T1000 (cell line): ENCODE measurements around the gene GRPEL2.
A peak's percentile ranks its signal among the peaks of the same experiment; 100 is the strongest.
"Not testable (repeated sequence)": the region's sequence is repeated elsewhere in the genome, so short reads cannot be mapped to it uniquely, and the experiment has no call there.

ENCODE experiments used
- DNase-seq: peaks from one replicate; lab custom pipeline; 2025; ENCODE audit warnings: mixed read lengths; lab: John Stamatoyannopoulos, UW

Gene GRPEL2

DNA sequence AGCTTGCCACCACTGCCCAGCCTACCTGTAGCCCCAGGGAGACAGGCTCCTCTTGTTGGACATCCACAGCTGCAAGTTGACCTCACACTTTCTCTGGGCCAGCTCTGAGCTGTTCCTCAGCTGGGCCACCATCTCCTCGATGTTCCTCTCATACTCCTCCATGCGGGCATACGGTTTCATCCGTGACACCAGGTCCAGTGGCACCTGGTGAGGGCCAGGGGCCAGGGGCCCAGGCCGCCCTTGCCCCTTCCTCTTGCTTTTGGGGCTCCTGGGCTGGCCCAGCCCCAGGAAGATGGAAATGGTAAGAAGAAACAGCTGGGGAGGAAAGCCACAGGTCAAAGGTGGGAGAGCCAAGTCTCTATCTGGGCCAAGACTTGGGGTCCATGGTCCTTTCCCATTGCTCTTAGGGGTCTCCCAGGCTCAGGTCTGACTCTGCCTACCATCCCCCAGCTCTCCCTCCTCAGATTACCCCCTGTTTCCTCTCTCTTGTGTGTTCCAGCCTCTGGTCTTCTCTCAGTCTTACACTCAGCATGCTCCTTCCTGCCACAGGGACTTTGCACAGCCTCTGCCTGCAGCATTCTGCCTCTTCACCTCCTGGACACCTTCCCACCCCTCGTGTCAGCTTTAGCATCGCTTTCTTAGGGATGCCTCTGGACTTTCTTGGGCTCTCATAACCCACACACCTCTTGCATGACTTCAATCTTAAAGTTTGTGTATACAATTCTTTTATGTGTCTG lies 31.6 kb downstream of the GRPEL2 start:
- no peak for DNase-seq

GRCh38 chr5:149378241-149378820 lies 33.0 kb downstream of the GRPEL2 start:
- no peak for DNase-seq

- DNase-seq, result no peak
These were observed 34.0 kb downstream of the GRPEL2 start, which contains the start of gene IL17B for GRCh38 chr5:149379177-149379761. IL17B (minus strand) TSS chr5:149379292; CDS start chr5:149379225, 67 bp downstream.

DNA sequence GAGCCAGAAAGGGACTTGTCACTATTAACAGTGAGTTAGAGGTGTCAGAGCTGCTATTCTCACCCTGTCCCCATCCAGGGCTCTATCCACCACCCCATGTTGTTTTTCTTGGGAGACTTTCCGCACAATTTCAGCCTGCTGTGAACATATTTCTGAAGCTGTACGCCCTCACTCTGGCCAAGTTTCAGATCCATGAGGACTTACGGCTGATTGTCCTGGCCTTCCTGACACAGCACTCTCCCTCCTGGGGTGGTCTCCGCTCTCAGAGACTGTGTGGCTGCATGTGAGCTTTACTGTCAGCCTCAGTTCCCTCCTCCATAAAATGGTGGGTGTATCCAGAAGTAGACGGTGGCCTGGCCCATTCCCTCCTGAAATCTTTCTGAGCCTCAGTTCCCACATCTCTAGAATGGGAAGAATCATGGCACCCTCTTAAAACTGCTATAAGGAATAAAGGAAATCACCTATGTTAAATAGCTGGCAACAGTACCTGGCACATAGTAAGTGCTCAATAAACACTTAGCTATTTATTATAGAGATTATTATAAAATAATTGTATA lies 34.6 kb downstream of the GRPEL2 start:
- DNase-seq, result no peak

DNA sequence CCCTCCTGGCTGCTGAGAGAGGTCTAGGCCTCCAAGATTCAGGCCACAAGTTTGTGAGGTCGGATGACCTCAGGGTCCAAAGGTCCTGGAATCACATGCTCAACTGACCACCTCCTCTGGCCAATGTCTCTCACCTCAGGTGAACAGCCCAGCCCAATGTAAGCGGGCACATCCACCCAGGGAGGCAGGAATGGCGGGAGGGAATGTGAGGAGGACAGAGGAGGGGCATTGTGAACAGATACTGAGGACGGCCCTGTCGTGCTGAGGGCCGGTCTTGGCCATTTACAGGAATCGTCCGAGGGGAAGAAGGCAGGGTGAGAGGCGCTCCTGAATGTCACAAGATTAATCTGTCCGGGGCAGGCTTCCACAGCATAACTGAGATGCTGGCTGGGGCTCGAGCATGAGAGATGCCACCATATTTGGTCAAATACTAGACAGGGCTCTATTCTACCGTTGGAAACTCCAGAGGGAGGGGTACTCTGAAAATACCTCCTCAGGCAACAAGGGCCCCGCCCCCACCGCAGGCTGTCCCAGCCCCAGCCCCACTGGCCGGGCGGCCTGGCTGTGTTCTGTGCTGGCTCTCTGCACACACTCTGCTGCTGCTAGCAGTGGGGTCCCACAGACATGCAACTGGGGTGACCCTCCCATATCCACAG lies 35.3 kb downstream of the GRPEL2 start:
- DNase-seq, result no peak

GRCh38 chr5:149381261-149381985 lies 36.1 kb downstream of the GRPEL2 start:
- no peak for DNase-seq

GRCh38 chr5:149381986-149382338 lies 36.7 kb downstream of the GRPEL2 start:
- DNase-seq, result peak; percentile 48

GRCh38 chr5:149382517-149383220 lies 37.4 kb downstream of the GRPEL2 start:
- no peak for DNase-seq

GRCh38 chr5:149383399-149383798 lies 38.1 kb downstream of the GRPEL2 start:
- no peak for DNase-seq

DNA sequence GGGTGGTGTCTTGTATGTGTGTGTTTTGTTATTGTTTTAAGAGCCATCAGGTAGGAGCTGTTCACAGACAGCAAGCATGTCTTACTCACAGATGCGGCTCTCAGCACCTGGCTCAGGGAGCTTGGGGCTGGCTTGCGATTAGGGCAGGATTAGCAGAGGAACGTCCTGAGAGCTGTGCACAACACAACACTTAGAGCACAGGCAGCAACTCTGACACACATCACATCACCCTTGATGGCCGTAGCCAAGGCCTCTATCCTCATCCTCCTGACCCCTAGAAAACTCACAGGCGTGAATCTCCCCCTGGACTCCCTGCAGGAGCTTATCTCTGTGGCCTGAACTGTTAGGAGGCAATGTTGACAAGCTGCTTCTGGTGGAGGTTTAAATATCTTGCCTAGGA lies 40.9 kb downstream of the GRPEL2 start:
- DNase-seq, result no peak

DNA sequence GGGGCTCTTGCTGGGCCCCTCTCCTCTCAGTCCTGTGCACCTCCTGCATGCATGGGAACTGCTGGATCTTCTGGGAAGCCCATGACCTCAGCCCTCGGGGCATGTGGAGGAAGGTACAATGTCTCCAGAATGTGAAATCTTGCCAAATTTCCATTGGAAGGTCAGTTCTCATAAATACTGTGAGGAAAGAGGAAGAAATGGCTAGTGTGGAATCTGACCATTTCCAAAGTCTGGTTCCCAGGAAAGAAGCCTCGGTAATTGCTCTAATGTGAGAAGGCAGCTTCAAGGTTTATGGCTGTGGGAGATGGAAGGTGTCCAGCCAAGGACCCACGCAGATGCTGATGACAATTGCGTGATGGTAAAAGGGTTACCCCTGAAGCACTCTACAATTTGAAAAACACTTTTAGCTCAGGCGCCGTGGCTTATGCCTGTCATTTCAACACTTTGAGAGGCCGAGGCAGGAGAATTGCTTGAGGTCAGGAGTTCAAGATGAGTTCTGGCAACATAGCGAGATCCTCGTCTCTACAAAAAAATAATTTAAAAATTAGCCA lies 41.9 kb downstream of the GRPEL2 start:
- no peak for DNase-seq

- no peak for DNase-seq
These were observed 42.7 kb downstream of the GRPEL2 start for GRCh38 chr5:149387982-149388381.

GRCh38 chr5:149388498-149389190 lies 43.3 kb downstream of the GRPEL2 start:
- no peak for DNase-seq

DNA sequence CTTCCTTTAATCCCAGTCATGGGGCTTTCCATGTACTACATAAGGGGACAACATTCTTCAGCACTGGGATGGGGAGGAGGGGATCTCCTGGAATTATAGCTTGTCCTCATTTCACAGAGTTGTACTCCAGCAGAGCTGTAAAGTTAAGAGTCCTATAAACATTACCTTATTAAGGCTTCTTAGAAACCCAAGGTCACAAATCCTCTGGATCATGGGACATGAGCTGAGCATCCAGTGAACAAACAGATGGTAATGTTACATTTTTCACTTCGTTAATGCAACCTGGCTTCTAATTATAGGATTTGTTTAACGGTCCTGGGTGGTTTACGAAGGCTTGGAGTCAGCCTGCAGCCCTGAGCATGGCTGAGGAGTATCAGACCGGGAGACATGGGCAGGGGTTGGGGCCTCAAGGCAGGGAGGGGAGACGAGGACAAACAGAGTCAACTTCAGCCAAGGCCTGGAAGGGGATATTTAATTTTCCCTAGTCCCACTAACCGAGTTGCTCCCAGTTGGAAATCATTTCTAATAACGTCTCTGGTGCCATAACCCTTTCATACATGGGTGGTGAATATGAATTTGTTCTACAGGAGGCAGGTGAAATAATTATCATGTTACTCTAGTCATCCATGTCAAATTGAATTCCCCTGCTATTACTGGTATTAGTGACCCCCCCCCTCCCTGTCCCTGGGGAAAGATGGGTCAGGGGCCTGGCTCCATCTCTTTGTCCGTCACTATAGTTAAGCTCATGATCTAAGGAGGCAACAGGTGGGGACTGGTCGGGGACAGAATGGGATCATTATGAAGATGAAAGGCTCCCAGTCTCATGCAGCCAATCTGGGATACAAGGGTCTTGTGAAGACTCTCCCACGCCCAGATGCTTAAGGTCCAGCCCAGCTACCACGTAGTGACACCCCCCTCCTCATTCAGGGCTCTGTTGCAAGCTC lies 44.5 kb downstream of the GRPEL2 start:
- no peak for DNase-seq

DNA sequence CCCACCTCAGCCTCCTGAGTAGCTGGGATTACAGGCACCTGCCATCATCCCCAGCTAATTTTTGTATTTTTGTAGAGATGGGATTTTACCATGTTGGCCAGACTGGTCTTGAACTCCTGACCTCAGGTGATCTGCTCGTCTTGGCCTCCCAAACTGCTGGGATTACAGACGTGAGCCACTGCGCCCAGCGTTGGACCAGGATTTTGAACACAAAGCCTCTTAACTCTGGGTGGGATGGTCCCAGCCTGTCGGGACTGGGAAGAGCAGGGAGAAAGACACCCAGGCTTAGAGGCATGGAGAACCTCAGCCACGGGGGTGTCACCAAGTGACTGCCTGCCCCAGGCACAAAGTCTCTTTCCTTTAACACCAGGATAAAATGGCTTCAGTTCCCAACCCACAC lies 45.8 kb downstream of the GRPEL2 start:
- DNase-seq, result not testable (repeated sequence)

GRCh38 chr5:149391524-149391923 lies 46.2 kb downstream of the GRPEL2 start:
- DNase-seq, result no peak

DNA sequence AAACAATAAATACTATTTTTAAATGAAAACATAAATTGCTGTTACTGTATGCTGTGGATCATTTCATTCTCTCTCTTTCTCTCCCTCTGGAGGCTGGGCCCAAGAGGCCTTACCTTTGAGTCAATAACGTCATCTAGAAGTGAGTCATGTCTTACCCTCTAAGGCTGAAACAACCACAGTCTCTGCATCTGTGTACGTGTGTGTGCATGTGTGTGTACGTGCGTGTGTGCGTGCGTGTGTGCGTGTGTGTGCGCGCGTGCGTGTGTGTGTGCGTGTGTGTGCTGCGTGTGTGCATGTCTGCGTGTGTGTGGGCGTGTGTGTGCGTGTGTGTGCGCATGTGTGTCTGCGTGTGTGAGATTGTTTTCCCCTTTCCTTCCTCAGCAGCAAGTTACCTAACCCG lies 47.4 kb downstream of the GRPEL2 start:
- no peak for DNase-seq

- DNase-seq, result not testable (repeated sequence)
These were observed 49.7 kb downstream of the GRPEL2 start for GRCh38 chr5:149394996-149395395.

- peak; percentile 76 for DNase-seq
These were observed 52.2 kb downstream of the GRPEL2 start for GRCh38 chr5:149397530-149397929.
